H7 (cell line): Measurements from ENCODE around the gene NRF1. TPM values are rescaled to one million over a fixed set of nuclear protein-coding genes. Genes with fewer than 3 reads are reported as not detected.
"Not testable (repeated sequence)": the region's sequence is repeated elsewhere in the genome, so short reads cannot be mapped to it uniquely, and the experiment has no call there.

Source experiments
- DNase-seq: peaks from one replicate; pipeline ENCODE4 v3.0.0; 2012
- H3K27me3 ChIP-seq: 2 replicates; pipeline ENCODE4 v1.6.0; 2011; ENCODE audit warnings: mild to moderate bottlenecking, low read length; ENCODE audit not compliant: control insufficient read depth, insufficient read depth
- H3K36me3 ChIP-seq: replicated peaks from 2 replicates; pipeline ENCODE4 v1.5.1; 2011; ENCODE audit warnings: low read length; ENCODE audit not compliant: control insufficient read depth, insufficient read depth
- H3K4me3 ChIP-seq: 2 replicates; pipeline ENCODE4 v1.5.1; 2011; ENCODE audit warnings: low read depth, mild to moderate bottlenecking, control low read depth, low read length, moderate library complexity; ENCODE audit not compliant: insufficient read depth
- total RNA-seq: library from RNA; depleted of rRNA; stranded (reverse); fragments of >200 nt; shearing (Covaris generic); gene quantifications from 2 replicates; pipeline ENCODE4 v1.2.3, GENCODE V29; 2014

NRF1 gene
- total RNA-seq, 1 experiment from 2014 or later: 13.7 TPM

GRCh38 chr7:129616530-129616929 lies 5.0 kb downstream of the NRF1 start:
- DNase-seq: no peak
- H3K4me3 ChIP-seq: no peak overlapping the region
- H3K27me3 ChIP-seq: no peaks in the 10 kb centered on the region

GRCh38 chr7:129617178-129617577 lies 5.7 kb downstream of the NRF1 start:
- H3K4me3 ChIP-seq: no peak overlapping the region
- H3K36me3 ChIP-seq: no peaks in the 10 kb centered on the region
- DNase-seq: no peak
- no peaks in the 10 kb centered on the region for H3K27me3 ChIP-seq

More at GRCh38 chr7:129616530-129616929, 5.0 kb downstream of the NRF1 start:
- H3K36me3 ChIP-seq: no peaks in the 10 kb centered on the region

- Histone ChIP-seq H3K36me3 (no peaks in the 10 kb centered on the region), H3K27me3 (no peaks in the 10 kb centered on the region), H3K4me3 (no peak overlapping the region)
- no peak for DNase-seq
Observed at GRCh38 chr7:129617652-129618051, 6.1 kb downstream of the NRF1 start.

- Histone ChIP-seq H3K27me3 (no peaks in the 10 kb centered on the region), H3K36me3 (no peaks in the 10 kb centered on the region), H3K4me3 (no peak overlapping the region)
- no peak for DNase-seq
Observed at GRCh38 chr7:129626896-129627295, 15.4 kb downstream of the NRF1 start.

GRCh38 chr7:129630341-129630740 lies 18.8 kb downstream of the NRF1 start:
- DNase-seq: no peak
- Histone ChIP-seq H3K36me3 (no peaks in the 10 kb centered on the region), H3K4me3 (no peak overlapping the region), H3K27me3 (no peaks in the 10 kb centered on the region)

- Histone ChIP-seq H3K36me3 (no peaks in the 10 kb centered on the region), H3K27me3 (no peaks in the 10 kb centered on the region), H3K4me3 (no peak overlapping the region)
- no peak for DNase-seq
Observed at GRCh38 chr7:129634361-129635034, 23.0 kb downstream of the NRF1 start.

GRCh38 chr7:129635300-129636029 lies 23.9 kb downstream of the NRF1 start:
- peak; percentile 75 for DNase-seq
- Histone ChIP-seq H3K36me3 (no peaks in the 10 kb centered on the region), H3K4me3 (no peak overlapping the region), H3K27me3 (no peaks in the 10 kb centered on the region)

GRCh38 chr7:129636030-129636550 lies 24.6 kb downstream of the NRF1 start:
- not testable (repeated sequence) for DNase-seq, H3K4me3 ChIP-seq, H3K27me3 ChIP-seq, H3K36me3 ChIP-seq

GRCh38 chr7:129636641-129637040 lies 25.1 kb downstream of the NRF1 start:
- Histone ChIP-seq H3K27me3 (no peaks in the 10 kb centered on the region), H3K4me3 (no peak overlapping the region), H3K36me3 (no peaks in the 10 kb centered on the region)
- no peak for DNase-seq

- Histone ChIP-seq H3K36me3 (no peaks in the 10 kb centered on the region), H3K27me3 (no peaks in the 10 kb centered on the region), H3K4me3 (no peak overlapping the region)
- DNase-seq: no peak
Observed at GRCh38 chr7:129640400-129640799, 28.9 kb downstream of the NRF1 start.

- no peak overlapping the region for H3K4me3 ChIP-seq
- no peaks in the 10 kb centered on the region for H3K36me3 ChIP-seq
- no peaks in the 10 kb centered on the region for H3K27me3 ChIP-seq
- DNase-seq: no peak
Observed at GRCh38 chr7:129642871-129643549, 31.5 kb downstream of the NRF1 start.

- DNase-seq: no peak
- Histone ChIP-seq H3K4me3 (no peak overlapping the region), H3K36me3 (no peaks in the 10 kb centered on the region), H3K27me3 (no peaks in the 10 kb centered on the region)
Observed at GRCh38 chr7:129643550-129644170, 32.1 kb downstream of the NRF1 start.

GRCh38 chr7:129644634-129645230 lies 33.2 kb downstream of the NRF1 start:
- Histone ChIP-seq H3K4me3 (no peak overlapping the region), H3K36me3 (no peaks in the 10 kb centered on the region), H3K27me3 (no peaks in the 10 kb centered on the region)
- DNase-seq: no peak

- Histone ChIP-seq H3K36me3 (no peaks in the 10 kb centered on the region), H3K27me3 (no peaks in the 10 kb centered on the region), H3K4me3 (no peak overlapping the region)
- DNase-seq: peak; percentile 65
Observed at GRCh38 chr7:129646369-129647021, 35.0 kb downstream of the NRF1 start.
